HCT116 (cell line): Measurements from ENCODE around the gene ST7. TPM values are rescaled to one million over a fixed set of nuclear protein-coding genes. Genes with fewer than 3 reads are reported as not detected.

ENCODE experiments used
- ATAC-seq: fragments of 200-7000 bp; cut with Tn5 transposase; 2 replicates; pipeline ENCODE4 v1.9.1; 2020; ENCODE audit warnings: mild to moderate bottlenecking, moderate library complexity
- BruUV-seq: library from RNA; stranded (reverse); fragments of 400-500 nt; replicated peaks from 2 replicates; lab custom pipeline; 2021; lab: Mats Ljungman, UMichigan
- CTCF ChIA-PET: fragments of 300-600 bp; sonication (Branson Sonifier 250); formaldehyde crosslinking; loops from one replicate; lab custom pipeline; 2021; ENCODE audit warnings: antibody characterized with exemption; lab: Charles Lee
- POLR2A ChIA-PET: fragments of 300-600, 350-600 bp; sonication (Branson Sonifier 250); formaldehyde crosslinking; loops from one replicate; lab custom pipeline; 2021; ENCODE audit warnings: antibody characterized with exemption; lab: Charles Lee
- RAD21 ChIA-PET, 2 experiments: fragments of 300-600 bp; sonication (Branson Sonifier 250); formaldehyde crosslinking; loops; one replicate each; lab custom pipeline; 2023; ENCODE audit warnings: low total read pairs in 2 of 2; ENCODE audit not compliant: uncharacterized antibody in 2 of 2, unreplicated experiment in 2 of 2, low non-redundant PET in 1 of 2; lab: Charles Lee
- DNase-seq: peaks from one replicate; pipeline ENCODE4 v3.0.0-alpha.2; 2010; ENCODE audit warnings: low read depth, low spot score
- H2AFZ ChIP-seq: fragments of 200-600 bp; shearing (Covaris generic), sonication (generic); 2 replicates; pipeline ENCODE4 v1.6.1; 2017; ENCODE audit warnings: low read depth, mixed run types, mixed read lengths, antibody characterized with exemption, low read length; ENCODE audit not compliant: poor library complexity, severe bottlenecking
- H3K27ac ChIP-seq: 2 replicates; pipeline ENCODE4 v1.5.1; 2012; ENCODE audit warnings: low read depth, low read length
- H3K27me3 ChIP-seq: fragments of 200-600 bp; sonication (generic); 2 replicates; pipeline ENCODE4 v1.6.1; 2016; ENCODE audit warnings: mixed run types, low read length, mixed read lengths; ENCODE audit not compliant: insufficient read depth
- H3K36me3 ChIP-seq, 2 experiments: fragments of 200-500 bp in 1 of 2; fragments of 200-600 bp in 1 of 2; sonication (Bioruptor generic) in 1 of 2; sonication (generic) in 1 of 2; 2 replicates each; pipeline versions ENCODE4 v1.5.1 to v1.6.1; 2014 to 2016; ENCODE audit warnings: low read length in 2 of 2, inconsistent platforms in 1 of 2, mixed read lengths in 1 of 2, mixed run types in 1 of 2; ENCODE audit not compliant: insufficient read depth in 2 of 2, control insufficient read depth in 1 of 2
- H3K4me1 ChIP-seq, 2 experiments: fragments of 200-600 bp in 1 of 2; sonication (generic) in 1 of 2; 2 replicates each; pipeline versions ENCODE4 v1.5.1 to v1.6.1; 2012 to 2017; ENCODE audit warnings: low read length in 2 of 2, inconsistent platforms in 1 of 2, mild to moderate bottlenecking in 1 of 2, mixed read lengths in 1 of 2, mixed run types in 1 of 2, moderate library complexity in 1 of 2; ENCODE audit not compliant: insufficient read depth in 2 of 2, control insufficient read depth in 1 of 2
- H3K4me2 ChIP-seq: fragments of 200-600 bp; sonication (generic); 2 replicates; pipeline ENCODE4 v1.6.1; 2017; ENCODE audit warnings: mixed run types, low read length, mixed read lengths
- H3K4me3 ChIP-seq, 2 experiments: fragments of 200-600 bp in 1 of 2; sonication (generic) in 1 of 2; replicated peaks in 1 of 2; 2 replicates each; pipeline ENCODE4 v1.5.1; 2011 to 2016; ENCODE audit warnings: low read length in 2 of 2, control low read depth in 1 of 2, low read depth in 1 of 2, mild to moderate bottlenecking in 1 of 2, mixed read lengths in 1 of 2, mixed run types in 1 of 2
- H3K79me2 ChIP-seq: fragments of 200-600 bp; sonication (generic); 2 replicates; pipeline ENCODE4 v1.6.1; 2017; ENCODE audit warnings: mild to moderate bottlenecking, mixed run types, low read length, moderate library complexity, mixed read lengths; ENCODE audit not compliant: insufficient read depth
- H3K9ac ChIP-seq: fragments of 200-600 bp; sonication (generic); 2 replicates; pipeline ENCODE4 v1.6.1; 2016; ENCODE audit warnings: low read length, mixed read lengths
- H3K9me2 ChIP-seq: fragments of 200-600 bp; sonication (generic), shearing (Covaris generic); 2 replicates; pipeline ENCODE4 v1.6.1; 2017; ENCODE audit warnings: mixed run types, mild to moderate bottlenecking, moderate library complexity; ENCODE audit not compliant: insufficient read depth
- H3K9me3 ChIP-seq, 2 experiments: fragments of 200-500 bp in 1 of 2; fragments of 200-600 bp in 1 of 2; sonication (Bioruptor generic) in 1 of 2; sonication (generic) in 1 of 2; 2 replicates each; pipeline ENCODE4 v1.6.1; 2014 to 2017; ENCODE audit warnings: low read length in 2 of 2, mixed read lengths in 2 of 2, inconsistent platforms in 1 of 2, low read depth in 1 of 2, mild to moderate bottlenecking in 1 of 2, mixed run types in 1 of 2, moderate library complexity in 1 of 2; ENCODE audit not compliant: control insufficient read depth in 1 of 2, insufficient read depth in 1 of 2
- H4K20me1 ChIP-seq: fragments of 200-600 bp; sonication (generic), shearing (Covaris generic); 2 replicates; pipeline ENCODE4 v1.6.1; 2017; ENCODE audit warnings: mixed run types, mild to moderate bottlenecking, moderate library complexity; ENCODE audit not compliant: insufficient read depth
- ATF3 ChIP-seq: IDR thresholded peaks from 2 replicates; pipeline ENCODE4 v1.6.1; 2012
- CTCF ChIP-seq, 3 experiments: fragments of 200-600 bp in 1 of 3; sonication (generic) in 1 of 3; IDR thresholded peaks in 2 of 3; conservative IDR thresholded peaks in 1 of 3; 2 replicates each; pipeline ENCODE4 v1.5.1; 2012 to 2017; ENCODE audit warnings: low read depth in 2 of 3, low read length in 2 of 3, antibody characterized with exemption in 1 of 3, borderline replicate concordance in 1 of 3, control low read depth in 1 of 3, mild to moderate bottlenecking in 1 of 3, mixed read lengths in 1 of 3, mixed run types in 1 of 3, moderate library complexity in 1 of 3; ENCODE audit not compliant: insufficient read depth in 1 of 3
- EZH2phosphoT487 ChIP-seq: fragments of 200-600 bp; IDR thresholded peaks from 2 replicates; pipeline ENCODE4 v1.6.1; 2018; ENCODE audit warnings: antibody characterized with exemption, borderline replicate concordance
- MAX ChIP-seq: IDR thresholded peaks from 2 replicates; pipeline ENCODE4 v1.6.1; 2012
- RAD21 ChIP-seq: IDR thresholded peaks from 2 replicates; pipeline ENCODE4 v1.6.1; 2012; ENCODE audit warnings: low read depth, mild to moderate bottlenecking
- SP1 ChIP-seq: IDR thresholded peaks from 2 replicates; pipeline ENCODE4 v1.6.1; 2012; ENCODE audit warnings: low read depth
- ZFX ChIP-seq: fragments of 450-650 bp; IDR thresholded peaks from 2 replicates; pipeline ENCODE4 v1.6.1; 2017
- ZNF274 ChIP-seq: fragments of 200-500 bp; sonication (Bioruptor generic); IDR thresholded peaks from 2 replicates; pipeline ENCODE4 v1.6.1; 2014; ENCODE audit warnings: mild to moderate bottlenecking, low read depth, low read length, inconsistent platforms
- intact Hi-C: fragments of 100-400 bp; cut with micrococcal nuclease; formaldehyde crosslinking; loops from 2 replicates; pipeline ENCODE4 v1.10.0; 2022
- total RNA-seq: library from RNA; stranded (reverse); gene quantifications from one replicate; pipeline ENCODE4 v1.2.1, GENCODE V29; 2021; ENCODE audit not compliant: unreplicated experiment

ST7 gene
- total RNA-seq, 1 experiment from 2014 or later = 12.6 TPM

- no peak for DNase-seq
- RAD21 ChIA-PET = no interaction called here
- no peak overlapping the region for H3K4me2 ChIP-seq
- H3K27ac ChIP-seq = no peak overlapping the region
- no peaks in the 10 kb centered on the region for H3K9me3 ChIP-seq
- POLR2A ChIA-PET = no interaction called here
- H3K36me3 ChIP-seq = no peaks in the 10 kb centered on the region
- H3K9me2 ChIP-seq = no peaks in the 10 kb centered on the region
- no TSS peak for BruUV-seq
- H2AFZ ChIP-seq = no peak overlapping the region
- intact Hi-C loops = no loop called here
- H4K20me1 ChIP-seq = no peaks in the 10 kb centered on the region
- H3K4me3 ChIP-seq = no peak overlapping the region
- H3K9ac ChIP-seq = no peak overlapping the region
- peaks cover 0 to 4% of the 10 kb centered on the region in 2 experiments; a peak in 2 of 4 replicates for H3K4me1 ChIP-seq
- no peaks in the 10 kb centered on the region for H3K27me3 ChIP-seq
- CTCF ChIA-PET = no interaction called here
- TF ChIP-seq ATF3 (no peak), CTCF (IDR thresholded peaks at IDR 0.05 in 2 of 3, conservative IDR thresholded peaks at IDR 0.05 in 1 of 3; ENCODE audit: borderline replicate concordance in 1 of 3, insufficient read depth in 1 of 3, low read depth in 2 of 3, low read length in 2 of 3) (no peak), SP1 (no peak), EZH2phosphoT487 (no peak), MAX (no peak), RAD21 (no peak), ZFX (no peak), ZNF274 (no peak)
- TF ChIP-seq, all 23 proteins: peak for 0
- no peak for ATAC-seq
- no peaks in the 10 kb centered on the region for H3K79me2 ChIP-seq
These were observed 122.6 kb downstream of the ST7 start for GRCh38 chr7:117075934-117076333.
